ENCODE measurements around the gene CPTP. TPM values are rescaled to one million over a fixed set of nuclear protein-coding genes. Genes with fewer than 3 reads are reported as not detected.
A peak's percentile ranks its signal among the peaks of the same experiment; 100 is the strongest.

The CPTP gene
- total RNA-seq: 11.5 and 12.3 TPM in 2 replicates

GRCh38 chr1:1324524-1325287, at the start of gene CPTP, which contains the start of gene INTS11:
CPTP (plus strand) TSS chr1:1324802; CDS start chr1:1326911, 2,109 bp downstream.
INTS11 (minus strand) TSS chr1:1324660; CDS start chr1:1324608, 52 bp downstream.
- Mint-ChIP-seq H3K9me3 (no peaks in the 10 kb centered on the region), H3K27me3 (no peaks in the 10 kb centered on the region), H3K4me3 (peak within 1 kb of the TSS; percentile 92), H3K27ac (peak within 1 kb of the TSS; percentile 92), H3K4me1 (peaks cover 18% of the 10 kb centered on the region), H3K36me3 (ENCODE audit: low read depth) (peaks cover 16% of the 10 kb centered on the region)
- intact Hi-C loops (cut with micrococcal nuclease): loop anchor here (2.0 kb wide), 2 partner anchors 16 to 24 kb away; partner anchors contain the start of genes DVL1 and PUSL1
- peak; percentile 99 for DNase-seq

GRCh38 chr1:1274931-1275431, 49.6 kb upstream of the CPTP start:
- Mint-ChIP-seq H3K27me3 (no peaks in the 10 kb centered on the region), H3K27ac (peak overlapping the region; percentile 69), H3K4me3 (peak overlapping the region; percentile 76), H3K9me3 (no peaks in the 10 kb centered on the region), H3K4me1 (peaks cover 25% of the 10 kb centered on the region), H3K36me3 (ENCODE audit: low read depth) (peaks cover 13% of the 10 kb centered on the region)
- DNase-seq: no peak
- intact Hi-C loops (cut with micrococcal nuclease): loop anchor here (5.0 kb wide), 1 partner anchor 73 kb away; no protein-coding TSS in a partner anchor

GRCh38 chr1:1275836-1276235, 48.8 kb upstream of the CPTP start:
- Mint-ChIP-seq H3K27me3 (no peaks in the 10 kb centered on the region), H3K4me3 (peak overlapping the region; percentile 27)
- intact Hi-C loops (cut with micrococcal nuclease): no loop called here

GRCh38 chr1:1278620-1279019, 46.0 kb upstream of the CPTP start:
- no peaks in the 10 kb centered on the region for H3K36me3 Mint-ChIP-seq (ENCODE audit: low read depth)
- H3K4me1 Mint-ChIP-seq: peaks cover 4% of the 10 kb centered on the region
- no peak overlapping the region for H3K4me3 Mint-ChIP-seq
- no peak overlapping the region for H3K27ac Mint-ChIP-seq
- no peaks in the 10 kb centered on the region for H3K9me3 Mint-ChIP-seq
- intact Hi-C loops (cut with micrococcal nuclease): no loop called here
- no peak for DNase-seq
- H3K27me3 Mint-ChIP-seq: no peaks in the 10 kb centered on the region

More at GRCh38 chr1:1275836-1276235, 48.8 kb upstream of the CPTP start:
- no peak overlapping the region for H3K27ac Mint-ChIP-seq
- H3K36me3 Mint-ChIP-seq (ENCODE audit: low read depth): peaks cover 6% of the 10 kb centered on the region
- DNase-seq: no peak
- H3K4me1 Mint-ChIP-seq: peaks cover 18% of the 10 kb centered on the region
- H3K9me3 Mint-ChIP-seq: no peaks in the 10 kb centered on the region

GRCh38 chr1:1279028-1279427, 45.6 kb upstream of the CPTP start:
- Mint-ChIP-seq H3K4me1 (peaks cover 4% of the 10 kb centered on the region), H3K27ac (no peak overlapping the region), H3K4me3 (no peak overlapping the region), H3K27me3 (no peaks in the 10 kb centered on the region), H3K36me3 (ENCODE audit: low read depth) (no peaks in the 10 kb centered on the region), H3K9me3 (no peaks in the 10 kb centered on the region)
- DNase-seq: no peak
- intact Hi-C loops (cut with micrococcal nuclease): no loop called here

- H3K27ac Mint-ChIP-seq: peak overlapping the region; percentile 29
- H3K36me3 Mint-ChIP-seq (ENCODE audit: low read depth): no peaks in the 10 kb centered on the region
- H3K9me3 Mint-ChIP-seq: no peaks in the 10 kb centered on the region
- intact Hi-C loops (cut with micrococcal nuclease): no loop called here
- H3K4me1 Mint-ChIP-seq: peaks cover 2% of the 10 kb centered on the region
- no peak for DNase-seq
- no peaks in the 10 kb centered on the region for H3K27me3 Mint-ChIP-seq
- no peak overlapping the region for H3K4me3 Mint-ChIP-seq
Observed at GRCh38 chr1:1280782-1281481, 43.7 kb upstream of the CPTP start.

- Mint-ChIP-seq H3K27ac (no peak overlapping the region), H3K4me3 (no peak overlapping the region), H3K9me3 (no peaks in the 10 kb centered on the region), H3K36me3 (ENCODE audit: low read depth) (no peaks in the 10 kb centered on the region), H3K4me1 (peaks cover 2% of the 10 kb centered on the region), H3K27me3 (no peaks in the 10 kb centered on the region)
- no peak for DNase-seq
- intact Hi-C loops (cut with micrococcal nuclease): no loop called here
Observed at GRCh38 chr1:1281533-1282321, 42.9 kb upstream of the CPTP start.

GRCh38 chr1:1282998-1283397, 41.6 kb upstream of the CPTP start:
- no peak for DNase-seq
- H3K4me1 Mint-ChIP-seq: peaks cover 2% of the 10 kb centered on the region
- no peak overlapping the region for H3K27ac Mint-ChIP-seq
- no peak overlapping the region for H3K4me3 Mint-ChIP-seq
- intact Hi-C loops (cut with micrococcal nuclease): no loop called here
- no peaks in the 10 kb centered on the region for H3K27me3 Mint-ChIP-seq
- H3K36me3 Mint-ChIP-seq (ENCODE audit: low read depth): no peaks in the 10 kb centered on the region
- H3K9me3 Mint-ChIP-seq: no peaks in the 10 kb centered on the region

- Mint-ChIP-seq H3K9me3 (no peaks in the 10 kb centered on the region), H3K27ac (no peak overlapping the region), H3K36me3 (ENCODE audit: low read depth) (no peaks in the 10 kb centered on the region), H3K4me1 (peaks cover 2% of the 10 kb centered on the region), H3K27me3 (no peaks in the 10 kb centered on the region), H3K4me3 (no peak overlapping the region)
- DNase-seq: no peak
- intact Hi-C loops (cut with micrococcal nuclease): no loop called here
Observed at GRCh38 chr1:1283821-1284220, 40.8 kb upstream of the CPTP start.

GRCh38 chr1:1284221-1285101, 40.1 kb upstream of the CPTP start:
- Mint-ChIP-seq H3K4me1 (peaks cover 2% of the 10 kb centered on the region), H3K36me3 (ENCODE audit: low read depth) (no peaks in the 10 kb centered on the region), H3K9me3 (no peaks in the 10 kb centered on the region), H3K4me3 (no peak overlapping the region), H3K27ac (no peak overlapping the region), H3K27me3 (no peaks in the 10 kb centered on the region)
- intact Hi-C loops (cut with micrococcal nuclease): no loop called here
- DNase-seq: no peak

- Mint-ChIP-seq H3K4me3 (no peak overlapping the region), H3K27ac (no peak overlapping the region), H3K4me1 (peaks cover 3% of the 10 kb centered on the region), H3K27me3 (no peaks in the 10 kb centered on the region), H3K36me3 (ENCODE audit: low read depth) (no peaks in the 10 kb centered on the region), H3K9me3 (no peaks in the 10 kb centered on the region)
- intact Hi-C loops (cut with micrococcal nuclease): no loop called here
- DNase-seq: no peak
Observed at GRCh38 chr1:1285102-1285571, 39.5 kb upstream of the CPTP start.

- Mint-ChIP-seq H3K27ac (no peak overlapping the region), H3K4me1 (peaks cover 4% of the 10 kb centered on the region), H3K9me3 (no peaks in the 10 kb centered on the region), H3K36me3 (ENCODE audit: low read depth) (no peaks in the 10 kb centered on the region), H3K27me3 (no peaks in the 10 kb centered on the region), H3K4me3 (no peak overlapping the region)
- intact Hi-C loops (cut with micrococcal nuclease): no loop called here
- DNase-seq: no peak
Observed at GRCh38 chr1:1285611-1286311, 38.8 kb upstream of the CPTP start.
